Hepatocyte (in vitro differentiated cells): ENCODE measurements around the gene SYT2.
"Not testable (repeated sequence)": the region's sequence is repeated elsewhere in the genome, so short reads cannot be mapped to it uniquely, and the experiment has no call there.

Source experiments
- CTCF ChIP-seq: fragments of 200-600 bp; sonication (generic); IDR thresholded peaks from 2 replicates; pipeline ENCODE4 v1.5.1; 2016; ENCODE audit warnings: antibody characterized with exemption, mild to moderate bottlenecking; ENCODE audit not compliant: poor library complexity
- EZH2 ChIP-seq: fragments of 200-600 bp; sonication (generic); IDR thresholded peaks from 2 replicates; pipeline ENCODE4 v1.6.1; 2016; ENCODE audit warnings: antibody characterized with exemption, mild to moderate bottlenecking, borderline replicate concordance
- EZH2phosphoT487 ChIP-seq: fragments of 200-600 bp; sonication (generic); IDR thresholded peaks from one replicate; pipeline ENCODE4 v1.6.1; 2018; ENCODE audit warnings: antibody characterized with exemption, mild to moderate bottlenecking, low read depth, moderate library complexity; ENCODE audit not compliant: unreplicated experiment, severe bottlenecking

- TF ChIP-seq EZH2, EZH2phosphoT487, CTCF: not testable (repeated sequence)
Measured at GRCh38 chr1:202636171-202636570, 74.1 kb downstream of the SYT2 start.
